Ovary (tissue), 3 donors: ENCODE data around the gene SLC1A7.

Experiments used
- CTCF ChIP-seq, 3 donors: fragments of 450-650 bp in 2 of 3; fragments of 200-600 bp in 1 of 3; IDR thresholded peaks; one replicate each; pipeline versions ENCODE4 v1.5.1 to v1.8.0; 2016 to 2022; ENCODE audit warnings: antibody characterized with exemption in 3 of 3, mild to moderate bottlenecking in 1 of 3
- POLR2A ChIP-seq: fragments of 450-650 bp; IDR thresholded peaks from one replicate; pipeline ENCODE4 v1.6.1; 2017; ENCODE audit warnings: antibody characterized with exemption, mild to moderate bottlenecking, moderate library complexity
- donor health status: DM: no; HTN: no; CAD: no.

- TF ChIP-seq POLR2A = no peak
- TF ChIP-seq CTCF (IDR thresholded peaks at IDR 0.05) = no peak
Observed at GRCh38 chr1:53089478-53090226, 52.8 kb downstream of the SLC1A7 start.
